GM19193 (cell line): Measurements from ENCODE around the gene SIVA1.

Experiments used
- POLR2A ChIP-seq: IDR thresholded peaks from 4 replicates; pipeline ENCODE4 v1.6.1; 2011; ENCODE audit not compliant: insufficient read depth, insufficient read length; ENCODE audit errors: extremely low read depth

The SIVA1 gene

GRCh38 chr14:104753528-104754212, 723 bp downstream of the SIVA1 start:
- TF ChIP-seq POLR2A: no peak

- no peak for TF ChIP-seq POLR2A
Observed at GRCh38 chr14:104754213-104754851, 1.4 kb downstream of the SIVA1 start.

- no peak for TF ChIP-seq POLR2A
Observed at GRCh38 chr14:104755621-104756020, 2.7 kb downstream of the SIVA1 start.

- no peak for TF ChIP-seq POLR2A
Observed at GRCh38 chr14:104756477-104757237, 3.7 kb downstream of the SIVA1 start.

GRCh38 chr14:104757238-104757585, 4.3 kb downstream of the SIVA1 start:
- no peak for TF ChIP-seq POLR2A

GRCh38 chr14:104757681-104758392, 4.9 kb downstream of the SIVA1 start:
- TF ChIP-seq POLR2A: no peak

- TF ChIP-seq POLR2A: no peak
Observed at GRCh38 chr14:104758981-104759969, 6.3 kb downstream of the SIVA1 start.

- TF ChIP-seq POLR2A: no peak
Observed at GRCh38 chr14:104765517-104765916, 12.6 kb downstream of the SIVA1 start.

GRCh38 chr14:104766256-104766862, 13.4 kb downstream of the SIVA1 start:
- TF ChIP-seq POLR2A: no peak

- TF ChIP-seq POLR2A: no peak
Observed at GRCh38 chr14:104766863-104767633, 14.1 kb downstream of the SIVA1 start.

- TF ChIP-seq POLR2A: no peak
Observed at GRCh38 chr14:104767634-104767918, 14.6 kb downstream of the SIVA1 start.

GRCh38 chr14:104768437-104769323, 15.7 kb downstream of the SIVA1 start:
- no peak for TF ChIP-seq POLR2A
